ENCODE results near the gene FAM168A.

- TF ChIP-seq, protein P1, sequence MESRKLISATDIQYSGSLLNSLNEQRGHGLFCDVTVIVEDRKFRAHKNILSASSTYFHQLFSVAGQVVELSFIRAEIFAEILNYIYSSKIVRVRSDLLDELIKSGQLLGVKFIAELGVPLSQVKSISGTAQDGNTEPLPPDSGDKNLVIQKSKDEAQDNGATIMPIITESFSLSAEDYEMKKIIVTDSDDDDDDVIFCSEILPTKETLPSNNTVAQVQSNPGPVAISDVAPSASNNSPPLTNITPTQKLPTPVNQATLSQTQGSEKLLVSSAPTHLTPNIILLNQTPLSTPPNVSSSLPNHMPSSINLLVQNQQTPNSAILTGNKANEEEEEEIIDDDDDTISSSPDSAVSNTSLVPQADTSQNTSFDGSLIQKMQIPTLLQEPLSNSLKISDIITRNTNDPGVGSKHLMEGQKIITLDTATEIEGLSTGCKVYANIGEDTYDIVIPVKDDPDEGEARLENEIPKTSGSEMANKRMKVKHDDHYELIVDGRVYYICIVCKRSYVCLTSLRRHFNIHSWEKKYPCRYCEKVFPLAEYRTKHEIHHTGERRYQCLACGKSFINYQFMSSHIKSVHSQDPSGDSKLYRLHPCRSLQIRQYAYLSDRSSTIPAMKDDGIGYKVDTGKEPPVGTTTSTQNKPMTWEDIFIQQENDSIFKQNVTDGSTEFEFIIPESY (IDR thresholded peaks at IDR 0.05): no peak
- TF ChIP-seq CTCF (IDR thresholded peaks at IDR 0.05; ENCODE audit: low read depth, low read length, missing input control): no peak
- no peak for TF ChIP-seq JUND (IDR thresholded peaks at IDR 0.05)
- TF ChIP-seq, protein P2, sequence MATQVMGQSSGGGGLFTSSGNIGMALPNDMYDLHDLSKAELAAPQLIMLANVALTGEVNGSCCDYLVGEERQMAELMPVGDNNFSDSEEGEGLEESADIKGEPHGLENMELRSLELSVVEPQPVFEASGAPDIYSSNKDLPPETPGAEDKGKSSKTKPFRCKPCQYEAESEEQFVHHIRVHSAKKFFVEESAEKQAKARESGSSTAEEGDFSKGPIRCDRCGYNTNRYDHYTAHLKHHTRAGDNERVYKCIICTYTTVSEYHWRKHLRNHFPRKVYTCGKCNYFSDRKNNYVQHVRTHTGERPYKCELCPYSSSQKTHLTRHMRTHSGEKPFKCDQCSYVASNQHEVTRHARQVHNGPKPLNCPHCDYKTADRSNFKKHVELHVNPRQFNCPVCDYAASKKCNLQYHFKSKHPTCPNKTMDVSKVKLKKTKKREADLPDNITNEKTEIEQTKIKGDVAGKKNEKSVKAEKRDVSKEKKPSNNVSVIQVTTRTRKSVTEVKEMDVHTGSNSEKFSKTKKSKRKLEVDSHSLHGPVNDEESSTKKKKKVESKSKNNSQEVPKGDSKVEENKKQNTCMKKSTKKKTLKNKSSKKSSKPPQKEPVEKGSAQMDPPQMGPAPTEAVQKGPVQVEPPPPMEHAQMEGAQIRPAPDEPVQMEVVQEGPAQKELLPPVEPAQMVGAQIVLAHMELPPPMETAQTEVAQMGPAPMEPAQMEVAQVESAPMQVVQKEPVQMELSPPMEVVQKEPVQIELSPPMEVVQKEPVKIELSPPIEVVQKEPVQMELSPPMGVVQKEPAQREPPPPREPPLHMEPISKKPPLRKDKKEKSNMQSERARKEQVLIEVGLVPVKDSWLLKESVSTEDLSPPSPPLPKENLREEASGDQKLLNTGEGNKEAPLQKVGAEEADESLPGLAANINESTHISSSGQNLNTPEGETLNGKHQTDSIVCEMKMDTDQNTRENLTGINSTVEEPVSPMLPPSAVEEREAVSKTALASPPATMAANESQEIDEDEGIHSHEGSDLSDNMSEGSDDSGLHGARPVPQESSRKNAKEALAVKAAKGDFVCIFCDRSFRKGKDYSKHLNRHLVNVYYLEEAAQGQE (IDR thresholded peaks at IDR 0.05): no peak
- no peak for TF ChIP-seq MAX (IDR thresholded peaks at IDR 0.05)
- no peak for TF ChIP-seq GABPA (IDR thresholded peaks at IDR 0.05 in 1 of 2, conservative IDR thresholded peaks at IDR 0.05 in 1 of 2)
- TF ChIP-seq SP1 (IDR thresholded peaks at IDR 0.05): no peak
- TF ChIP-seq RAD21 (IDR thresholded peaks at IDR 0.05): no peak
- TF ChIP-seq TAF1 (conservative IDR thresholded peaks at IDR 0.05): no peak
- TF ChIP-seq, protein P3, sequence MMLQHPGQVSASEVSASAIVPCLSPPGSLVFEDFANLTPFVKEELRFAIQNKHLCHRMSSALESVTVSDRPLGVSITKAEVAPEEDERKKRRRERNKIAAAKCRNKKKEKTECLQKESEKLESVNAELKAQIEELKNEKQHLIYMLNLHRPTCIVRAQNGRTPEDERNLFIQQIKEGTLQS (IDR thresholded peaks at IDR 0.05): no peak
- no peak for TF ChIP-seq YY1 (IDR thresholded peaks at IDR 0.05)
- no peak for TF ChIP-seq FOXA1 (IDR thresholded peaks at IDR 0.05)
Measured at GRCh38 chr11:73451896-73452295, 146.0 kb downstream of the FAM168A start.

Data from liver (tissue), 3 donors.